Mammary epithelial cell (primary cell): ENCODE results near the gene PROB1.

ENCODE experiments used
- EZH2 ChIP-seq: IDR thresholded peaks from 2 replicates; pipeline ENCODE4 v1.6.1; 2012; ENCODE audit warnings: low read length, inconsistent platforms, borderline replicate concordance
- TF ChIP-seq, protein P1 (sequence below), 2 donors: IDR thresholded peaks in 1 of 2; conservative IDR thresholded peaks in 1 of 2; 2 replicates each; pipeline ENCODE4 v1.5.1; 2011 to 2012; ENCODE audit warnings: inconsistent platforms in 2 of 2, low read length in 2 of 2, mild to moderate bottlenecking in 2 of 2, control low read depth in 1 of 2, low read depth in 1 of 2; ENCODE audit not compliant: insufficient read depth in 1 of 2; ENCODE audit errors: extremely low read depth in 1 of 2

- TF ChIP-seq, protein P1, sequence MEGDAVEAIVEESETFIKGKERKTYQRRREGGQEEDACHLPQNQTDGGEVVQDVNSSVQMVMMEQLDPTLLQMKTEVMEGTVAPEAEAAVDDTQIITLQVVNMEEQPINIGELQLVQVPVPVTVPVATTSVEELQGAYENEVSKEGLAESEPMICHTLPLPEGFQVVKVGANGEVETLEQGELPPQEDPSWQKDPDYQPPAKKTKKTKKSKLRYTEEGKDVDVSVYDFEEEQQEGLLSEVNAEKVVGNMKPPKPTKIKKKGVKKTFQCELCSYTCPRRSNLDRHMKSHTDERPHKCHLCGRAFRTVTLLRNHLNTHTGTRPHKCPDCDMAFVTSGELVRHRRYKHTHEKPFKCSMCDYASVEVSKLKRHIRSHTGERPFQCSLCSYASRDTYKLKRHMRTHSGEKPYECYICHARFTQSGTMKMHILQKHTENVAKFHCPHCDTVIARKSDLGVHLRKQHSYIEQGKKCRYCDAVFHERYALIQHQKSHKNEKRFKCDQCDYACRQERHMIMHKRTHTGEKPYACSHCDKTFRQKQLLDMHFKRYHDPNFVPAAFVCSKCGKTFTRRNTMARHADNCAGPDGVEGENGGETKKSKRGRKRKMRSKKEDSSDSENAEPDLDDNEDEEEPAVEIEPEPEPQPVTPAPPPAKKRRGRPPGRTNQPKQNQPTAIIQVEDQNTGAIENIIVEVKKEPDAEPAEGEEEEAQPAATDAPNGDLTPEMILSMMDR (conservative IDR thresholded peaks at IDR 0.05 in 1 of 2, IDR thresholded peaks at IDR 0.05 in 1 of 2; ENCODE audit: extremely low read depth in 1 of 2, insufficient read depth in 1 of 2, low read depth in 1 of 2, low read length in 2 of 2): no peak
- TF ChIP-seq EZH2: no peak
These were observed 6.6 kb upstream of the PROB1 start for GRCh38 chr5:139401546-139401945.
